Activated naive CD8-positive, alpha-beta T cell treated with anti-CD3 and anti-CD28 coated beads for 36 hours (primary cell): Measurements from ENCODE around the gene GFRA4. TPM values are rescaled to one million over a fixed set of nuclear protein-coding genes. Genes with fewer than 3 reads are reported as not detected.
A peak's percentile ranks its signal among the peaks of the same experiment; 100 is the strongest.

Experiments
- DNase-seq: peaks from one replicate; pipeline ENCODE4 v3.0.0; 2021
- H3K27ac Mint-ChIP-seq: one replicate; pipeline ENCODE4 v1.8.0; 2022; ENCODE audit warnings: mild to moderate bottlenecking, moderate library complexity, mixed read lengths
- H3K27me3 Mint-ChIP-seq: one replicate; pipeline ENCODE4 v1.8.0; 2022; ENCODE audit warnings: mild to moderate bottlenecking, mixed read lengths
- H3K36me3 Mint-ChIP-seq: one replicate; pipeline ENCODE4 v1.8.0; 2021; ENCODE audit warnings: mild to moderate bottlenecking, mixed read lengths
- H3K4me1 Mint-ChIP-seq: one replicate; pipeline ENCODE4 v1.8.0; 2021; ENCODE audit warnings: mixed read lengths
- H3K4me3 Mint-ChIP-seq: one replicate; pipeline ENCODE4 v1.8.0; 2022; ENCODE audit warnings: mild to moderate bottlenecking, moderate library complexity, mixed read lengths
- H3K9me3 Mint-ChIP-seq: one replicate; pipeline ENCODE4 v1.8.0; 2022; ENCODE audit warnings: mixed read lengths
- total RNA-seq, 2 experiments: library from RNA; stranded (reverse); gene quantifications; one replicate each; pipeline ENCODE4 v1.2.3, GENCODE V29; 2021

GFRA4 gene
- not detected for total RNA-seq

GRCh38 chr20:3663031-3663701 is at the start of gene GFRA4:
Gene GFRA4 (minus strand): TSS chr20:3663399. CDS start chr20:3663399, 0 bp downstream.
- peaks cover 48% of the 10 kb centered on the region for H3K27me3 Mint-ChIP-seq
- H3K9me3 Mint-ChIP-seq, result no peaks in the 10 kb centered on the region
- no peak for DNase-seq
- no peak within 1 kb of the TSS for H3K27ac Mint-ChIP-seq
- H3K36me3 Mint-ChIP-seq, result no peaks in the 10 kb centered on the region
- H3K4me1 Mint-ChIP-seq, result peaks cover 24% of the 10 kb centered on the region
- H3K4me3 Mint-ChIP-seq, result no peak within 1 kb of the TSS

DNA sequence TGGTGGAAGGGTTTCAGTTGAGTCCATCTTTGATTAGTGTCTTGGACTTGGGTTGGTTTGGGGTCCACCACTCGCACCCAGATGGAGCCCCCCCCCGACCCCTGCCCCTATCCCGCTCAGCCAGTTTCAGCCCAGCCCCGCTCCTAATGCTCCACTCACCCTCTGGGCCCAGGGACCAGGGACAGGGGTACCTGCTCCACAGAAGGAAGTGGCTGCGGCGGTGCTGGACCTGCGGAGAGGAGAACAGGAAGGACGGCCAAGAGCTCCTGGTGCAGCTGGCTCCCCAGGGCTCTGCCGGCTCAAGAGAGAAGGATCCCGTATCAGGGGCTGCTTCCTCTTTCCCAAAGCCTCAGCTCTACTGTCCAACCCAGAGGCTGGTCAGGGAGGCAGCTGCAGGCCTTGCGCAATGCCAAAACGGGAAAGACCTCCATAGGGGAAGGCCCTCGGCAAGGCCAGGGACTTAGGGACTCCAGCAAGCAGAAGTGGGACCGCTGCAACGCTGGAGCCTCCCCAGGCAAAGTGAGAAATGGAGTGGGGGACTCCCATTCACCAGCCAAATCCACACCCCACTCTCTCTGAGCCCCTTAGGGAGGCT is 49.2 kb upstream of the GFRA4 start, which contains the start of gene SIGLEC1:
Gene SIGLEC1 (minus strand): TSS at position 322 of the 595 bp plus-strand sequence. CDS start 5,472 bp downstream, outside the sequence.
- no peaks in the 10 kb centered on the region for H3K36me3 Mint-ChIP-seq
- peaks cover 7% of the 10 kb centered on the region for H3K27me3 Mint-ChIP-seq
- H3K4me1 Mint-ChIP-seq, result no peaks in the 10 kb centered on the region
- no peak within 1 kb of the TSS for H3K4me3 Mint-ChIP-seq
- H3K9me3 Mint-ChIP-seq, result no peaks in the 10 kb centered on the region
- no peak within 1 kb of the TSS for H3K27ac Mint-ChIP-seq
- DNase-seq, result no peak

DNA sequence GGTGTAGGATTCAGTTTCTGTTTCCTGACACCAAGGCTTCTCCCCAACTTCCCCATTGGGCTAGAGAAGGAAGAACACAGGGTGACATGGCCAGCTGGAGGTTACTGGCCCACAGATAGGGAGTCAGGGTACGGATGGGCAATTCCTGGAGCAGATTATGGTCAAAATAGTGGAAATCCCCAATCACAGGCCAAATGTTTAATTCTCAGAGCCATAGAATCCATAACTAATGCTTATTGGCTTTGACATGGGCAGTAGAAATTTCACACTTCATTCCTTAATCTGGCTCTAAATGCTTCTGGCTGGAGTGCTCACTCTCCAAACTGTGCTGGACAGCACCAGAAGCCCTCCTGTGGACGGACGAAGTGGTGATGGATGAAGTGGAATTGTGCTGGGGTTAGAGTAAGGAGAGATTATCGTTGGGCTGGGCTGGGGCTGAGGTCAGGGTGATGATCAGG is 48.3 kb upstream of the GFRA4 start:
- Mint-ChIP-seq H3K9me3 (no peaks in the 10 kb centered on the region), H3K36me3 (no peaks in the 10 kb centered on the region), H3K27ac (no peak overlapping the region), H3K27me3 (peaks cover 3% of the 10 kb centered on the region), H3K4me1 (no peaks in the 10 kb centered on the region), H3K4me3 (no peak overlapping the region)
- DNase-seq, result no peak

- Mint-ChIP-seq H3K27me3 (peaks cover 3% of the 10 kb centered on the region), H3K36me3 (no peaks in the 10 kb centered on the region), H3K4me3 (no peak overlapping the region), H3K4me1 (no peaks in the 10 kb centered on the region), H3K9me3 (no peaks in the 10 kb centered on the region), H3K27ac (no peak overlapping the region)
- DNase-seq, result peak; percentile 77
Measured at GRCh38 chr20:3710703-3711483, 47.7 kb upstream of the GFRA4 start.

- Mint-ChIP-seq H3K4me3 (no peak overlapping the region), H3K27ac (no peak overlapping the region), H3K4me1 (no peaks in the 10 kb centered on the region), H3K9me3 (no peaks in the 10 kb centered on the region), H3K27me3 (peaks cover 3% of the 10 kb centered on the region), H3K36me3 (no peaks in the 10 kb centered on the region)
- DNase-seq, result no peak
Measured at GRCh38 chr20:3710011-3710466, 46.8 kb upstream of the GFRA4 start.

DNA sequence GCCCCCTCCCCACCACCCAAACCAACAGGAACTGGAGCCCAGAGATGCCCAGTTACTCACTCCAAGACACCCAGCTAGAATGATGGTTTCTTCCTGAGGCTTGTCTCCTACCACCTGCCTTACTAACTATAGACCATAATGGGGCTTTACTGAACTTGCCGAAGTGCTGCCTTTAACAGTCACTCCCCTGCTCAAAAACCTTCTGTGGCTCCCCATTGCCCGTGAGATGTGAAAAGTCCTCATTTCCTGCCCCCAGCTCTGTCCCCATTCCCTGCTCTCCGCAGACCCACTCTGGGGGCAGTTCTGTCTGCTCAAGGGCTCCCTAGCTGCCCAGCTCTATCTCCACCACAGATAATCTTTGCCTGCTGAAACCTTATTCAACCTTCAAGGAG is 44.3 kb upstream of the GFRA4 start:
- DNase-seq, result no peak
- no peaks in the 10 kb centered on the region for H3K36me3 Mint-ChIP-seq
- H3K4me3 Mint-ChIP-seq, result no peak overlapping the region
- peaks cover 3% of the 10 kb centered on the region for H3K27me3 Mint-ChIP-seq
- no peaks in the 10 kb centered on the region for H3K9me3 Mint-ChIP-seq
- H3K27ac Mint-ChIP-seq, result no peak overlapping the region
- H3K4me1 Mint-ChIP-seq, result no peaks in the 10 kb centered on the region

GRCh38 chr20:3706774-3707507 is 43.7 kb upstream of the GFRA4 start:
- H3K4me1 Mint-ChIP-seq, result no peaks in the 10 kb centered on the region
- H3K36me3 Mint-ChIP-seq, result no peaks in the 10 kb centered on the region

GRCh38 chr20:3705970-3706739 is 43.0 kb upstream of the GFRA4 start:
- Mint-ChIP-seq H3K4me3 (no peak overlapping the region), H3K27me3 (no peaks in the 10 kb centered on the region), H3K9me3 (no peaks in the 10 kb centered on the region), H3K36me3 (no peaks in the 10 kb centered on the region), H3K27ac (no peak overlapping the region), H3K4me1 (no peaks in the 10 kb centered on the region)
- DNase-seq, result no peak

More at GRCh38 chr20:3706774-3707507, 43.7 kb upstream of the GFRA4 start:
- H3K27ac Mint-ChIP-seq, result no peak overlapping the region
- H3K4me3 Mint-ChIP-seq, result no peak overlapping the region
- DNase-seq, result no peak
- H3K27me3 Mint-ChIP-seq, result peaks cover 3% of the 10 kb centered on the region
- H3K9me3 Mint-ChIP-seq, result no peaks in the 10 kb centered on the region

DNA sequence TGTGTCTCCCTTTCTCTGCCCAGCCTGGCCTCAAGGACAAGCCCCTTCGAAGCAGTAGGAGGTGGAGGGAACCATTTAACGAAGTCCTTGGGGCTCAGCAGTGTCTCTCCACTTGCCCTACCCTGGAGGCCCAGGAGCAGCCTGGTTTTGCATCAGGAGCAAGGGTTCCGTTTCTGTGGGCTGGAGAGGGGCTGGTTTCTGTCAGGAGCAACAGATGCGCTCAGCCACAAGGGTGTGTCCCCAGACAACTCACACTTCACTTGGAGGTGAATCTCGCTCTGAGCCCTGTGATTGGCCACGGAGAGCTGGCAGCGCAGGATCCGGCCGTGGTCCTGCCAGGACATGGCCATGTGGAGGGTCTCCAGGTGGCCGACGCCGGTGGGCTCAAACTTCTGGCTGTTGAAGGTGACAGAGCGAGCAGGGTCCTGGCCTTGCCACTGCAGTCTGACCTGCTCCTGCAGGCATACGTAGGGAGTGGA is 42.3 kb upstream of the GFRA4 start:
- Mint-ChIP-seq H3K36me3 (no peaks in the 10 kb centered on the region), H3K4me1 (no peaks in the 10 kb centered on the region), H3K9me3 (no peaks in the 10 kb centered on the region), H3K27me3 (no peaks in the 10 kb centered on the region), H3K27ac (no peak overlapping the region), H3K4me3 (no peak overlapping the region)
- no peak for DNase-seq

DNA sequence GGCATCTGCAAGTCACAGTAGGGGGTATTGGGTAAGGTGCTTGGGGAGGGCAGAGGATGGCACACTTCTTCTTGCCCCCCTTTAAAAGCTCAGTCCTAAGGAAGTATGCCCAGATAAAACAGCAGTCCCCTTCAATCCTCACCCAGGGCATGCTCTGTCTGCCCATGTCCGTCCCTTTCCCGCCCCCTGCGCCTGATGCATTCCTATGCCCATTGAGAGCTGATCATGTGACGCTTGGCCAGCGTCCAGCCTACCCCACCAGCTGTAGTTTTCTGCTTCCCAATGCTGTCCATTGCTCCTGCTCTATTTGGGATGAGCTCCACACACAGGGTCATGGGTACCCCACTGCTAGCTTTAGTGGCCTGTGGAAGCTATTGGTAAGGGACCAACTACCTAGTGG is 40.9 kb upstream of the GFRA4 start:
- no peak overlapping the region for H3K4me3 Mint-ChIP-seq
- H3K36me3 Mint-ChIP-seq, result no peaks in the 10 kb centered on the region
- no peaks in the 10 kb centered on the region for H3K27me3 Mint-ChIP-seq
- no peak for DNase-seq
- H3K9me3 Mint-ChIP-seq, result no peaks in the 10 kb centered on the region
- no peaks in the 10 kb centered on the region for H3K4me1 Mint-ChIP-seq
- H3K27ac Mint-ChIP-seq, result no peak overlapping the region

DNA sequence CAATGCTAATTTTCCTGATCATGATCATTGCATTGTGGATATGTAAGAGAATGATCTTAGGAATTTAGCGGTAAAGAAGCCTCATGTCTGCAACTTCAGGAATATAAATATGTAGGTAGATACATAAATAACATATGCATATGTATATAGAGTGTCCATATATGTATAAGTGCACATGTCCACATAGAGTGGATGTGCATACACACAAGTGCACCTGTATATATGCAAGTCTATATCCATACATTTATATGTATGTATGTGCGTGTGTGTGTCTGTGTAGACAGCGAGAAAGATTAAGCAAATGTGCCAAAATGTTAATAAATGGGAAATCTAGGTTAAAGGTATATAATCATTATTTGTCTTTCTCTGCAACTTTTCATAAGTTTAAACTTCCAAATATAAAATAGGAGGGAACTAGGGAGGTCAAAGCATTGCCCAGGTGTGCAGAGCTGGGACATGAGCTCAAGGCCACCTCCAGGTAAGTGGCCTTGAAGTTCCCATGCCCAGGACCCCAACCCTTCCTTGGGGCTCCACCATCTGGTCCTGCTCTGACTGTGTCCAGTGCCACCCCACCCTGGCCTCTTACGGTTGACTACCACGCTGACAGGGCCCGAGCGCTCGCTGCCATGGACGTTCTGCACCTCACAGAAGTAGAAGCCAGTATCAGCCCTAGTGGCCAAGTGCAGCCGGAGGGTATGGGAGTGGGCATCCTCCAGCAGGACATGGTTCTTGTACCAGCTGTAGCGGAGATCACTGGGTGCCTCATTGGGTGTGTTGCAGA is 39.6 kb upstream of the GFRA4 start:
- H3K27ac Mint-ChIP-seq, result no peak overlapping the region
- H3K4me3 Mint-ChIP-seq, result no peak overlapping the region
- no peak for DNase-seq
- H3K4me1 Mint-ChIP-seq, result no peaks in the 10 kb centered on the region
- no peaks in the 10 kb centered on the region for H3K9me3 Mint-ChIP-seq
- H3K27me3 Mint-ChIP-seq, result no peaks in the 10 kb centered on the region
- H3K36me3 Mint-ChIP-seq, result no peaks in the 10 kb centered on the region

DNA sequence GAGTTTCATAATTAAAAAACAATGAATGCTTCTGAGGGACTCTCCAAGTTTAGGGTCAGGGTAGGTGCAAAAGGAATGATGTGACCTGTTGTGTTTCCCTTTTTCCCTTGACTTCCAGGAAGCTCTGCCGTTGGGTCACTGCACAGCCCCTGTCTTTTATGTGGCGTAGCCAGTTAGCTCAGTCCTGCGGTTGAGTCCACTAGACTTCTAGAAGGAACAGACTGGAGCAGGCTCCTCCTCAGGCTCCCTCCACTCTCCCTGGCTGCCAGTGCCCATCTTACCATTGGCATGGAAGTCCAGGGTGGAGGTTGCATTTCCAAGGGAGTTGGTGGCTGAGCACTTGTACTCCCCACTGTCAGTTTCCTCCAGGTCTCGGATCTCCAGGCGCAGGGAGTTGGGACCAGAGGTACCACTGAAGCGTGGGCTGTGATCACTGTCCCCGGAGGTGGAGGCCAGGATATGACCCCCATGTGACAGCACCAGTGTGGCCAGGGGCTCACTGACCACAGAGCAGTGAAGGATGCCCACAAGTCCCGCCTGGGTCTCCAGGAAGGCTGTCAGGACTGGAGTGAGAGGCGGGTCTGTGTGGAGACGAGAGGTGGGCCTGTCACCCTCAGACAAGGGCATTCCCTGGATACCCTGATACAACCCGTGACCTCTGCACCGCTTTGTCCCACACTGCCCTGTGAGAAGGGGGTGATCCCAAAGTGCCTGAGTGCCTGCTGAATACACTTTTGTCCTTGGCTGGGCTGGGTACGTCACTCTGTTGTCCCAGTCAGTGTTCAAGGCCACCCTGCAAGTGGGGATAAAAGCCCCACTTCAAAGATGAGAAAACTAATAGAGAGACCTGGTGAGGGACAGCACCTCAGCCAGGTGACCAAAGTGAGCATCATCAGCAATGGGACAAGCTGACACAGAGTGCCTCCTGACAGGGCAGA is 38.1 kb upstream of the GFRA4 start:
- DNase-seq, result no peak
- Mint-ChIP-seq H3K27ac (no peak overlapping the region), H3K27me3 (no peaks in the 10 kb centered on the region), H3K4me1 (no peaks in the 10 kb centered on the region), H3K9me3 (no peaks in the 10 kb centered on the region), H3K36me3 (no peaks in the 10 kb centered on the region), H3K4me3 (no peak overlapping the region)

DNA sequence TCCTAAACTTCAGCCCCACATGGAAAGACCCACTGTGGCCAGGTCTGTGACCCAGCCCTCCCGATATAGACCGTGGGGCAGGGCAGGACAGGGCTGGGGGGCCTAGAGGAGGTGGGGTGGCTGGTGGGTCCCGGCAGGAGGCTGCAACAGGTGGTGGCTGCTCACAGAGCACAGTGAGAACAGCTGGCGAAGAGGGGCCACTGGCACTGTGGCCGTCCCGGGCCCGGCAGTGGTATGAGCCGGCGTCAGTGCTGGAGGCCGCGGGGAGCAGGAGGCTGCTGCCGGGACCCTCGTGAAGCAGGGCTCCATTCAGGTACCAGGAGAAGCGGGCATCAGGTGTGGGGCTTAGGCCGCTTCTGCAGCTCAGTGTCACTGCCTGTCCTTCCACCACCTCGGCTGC is 35.8 kb upstream of the GFRA4 start:
- no peak overlapping the region for H3K27ac Mint-ChIP-seq
- DNase-seq, result no peak
- H3K36me3 Mint-ChIP-seq, result no peaks in the 10 kb centered on the region
- H3K27me3 Mint-ChIP-seq, result no peaks in the 10 kb centered on the region
- H3K4me3 Mint-ChIP-seq, result no peak overlapping the region
- H3K9me3 Mint-ChIP-seq, result no peaks in the 10 kb centered on the region
- no peaks in the 10 kb centered on the region for H3K4me1 Mint-ChIP-seq
